A673 (cell line): ENCODE measurements around the gene ULK4.

ENCODE experiments used
- EZH2 ChIP-seq: fragments of 200-600 bp; sonication (generic); IDR thresholded peaks from 2 replicates; pipeline ENCODE4 v1.6.1; 2017; ENCODE audit warnings: borderline replicate concordance, low read depth, mild to moderate bottlenecking, mixed read lengths, antibody characterized with exemption, low read length; ENCODE audit not compliant: poor library complexity, severe bottlenecking
- TF ChIP-seq, protein P1 (sequence below): fragments of 300-800, 200-600 bp; sonication (generic); conservative IDR thresholded peaks from 2 replicates; pipeline ENCODE4 v1.5.1; 2017; ENCODE audit warnings: low read depth, mild to moderate bottlenecking, antibody characterized with exemption, low read length, moderate library complexity, mixed read lengths

DNA sequence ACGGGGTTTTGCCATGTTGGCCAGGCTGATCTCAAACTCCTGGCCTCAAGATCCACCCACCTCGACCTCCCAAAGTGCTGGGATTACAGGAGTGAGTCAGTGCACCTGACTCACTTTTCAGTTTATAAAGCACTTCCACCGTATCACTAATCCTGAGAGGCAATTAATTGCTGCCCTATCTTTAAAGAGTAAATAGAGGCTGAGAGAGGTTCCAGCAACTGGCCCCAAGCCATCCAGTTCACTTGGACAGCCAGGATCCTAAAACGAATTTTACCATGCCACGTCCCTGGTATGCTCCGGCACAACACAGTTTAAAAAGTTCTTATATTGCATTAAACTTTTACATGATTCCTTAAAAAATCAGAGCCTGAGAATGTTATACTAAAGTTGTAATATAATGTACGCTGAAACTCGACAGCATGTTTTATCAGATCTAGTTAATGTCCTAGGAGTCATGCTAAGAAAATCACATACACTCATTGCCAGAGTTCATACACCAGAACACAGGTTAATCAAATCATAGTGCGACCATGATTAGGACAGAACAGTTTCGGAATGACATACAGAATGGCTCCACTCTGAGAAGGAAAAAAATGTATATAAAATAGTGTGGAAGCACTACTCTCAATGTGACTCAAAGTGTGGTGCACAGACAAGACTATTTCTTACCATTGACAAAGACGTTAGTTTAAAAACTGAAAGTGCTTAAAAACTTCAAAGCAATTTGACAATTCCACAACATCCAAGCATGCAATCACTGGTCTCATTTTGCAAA is 125.4 kb downstream of the ULK4 start:
- TF ChIP-seq, protein P1, sequence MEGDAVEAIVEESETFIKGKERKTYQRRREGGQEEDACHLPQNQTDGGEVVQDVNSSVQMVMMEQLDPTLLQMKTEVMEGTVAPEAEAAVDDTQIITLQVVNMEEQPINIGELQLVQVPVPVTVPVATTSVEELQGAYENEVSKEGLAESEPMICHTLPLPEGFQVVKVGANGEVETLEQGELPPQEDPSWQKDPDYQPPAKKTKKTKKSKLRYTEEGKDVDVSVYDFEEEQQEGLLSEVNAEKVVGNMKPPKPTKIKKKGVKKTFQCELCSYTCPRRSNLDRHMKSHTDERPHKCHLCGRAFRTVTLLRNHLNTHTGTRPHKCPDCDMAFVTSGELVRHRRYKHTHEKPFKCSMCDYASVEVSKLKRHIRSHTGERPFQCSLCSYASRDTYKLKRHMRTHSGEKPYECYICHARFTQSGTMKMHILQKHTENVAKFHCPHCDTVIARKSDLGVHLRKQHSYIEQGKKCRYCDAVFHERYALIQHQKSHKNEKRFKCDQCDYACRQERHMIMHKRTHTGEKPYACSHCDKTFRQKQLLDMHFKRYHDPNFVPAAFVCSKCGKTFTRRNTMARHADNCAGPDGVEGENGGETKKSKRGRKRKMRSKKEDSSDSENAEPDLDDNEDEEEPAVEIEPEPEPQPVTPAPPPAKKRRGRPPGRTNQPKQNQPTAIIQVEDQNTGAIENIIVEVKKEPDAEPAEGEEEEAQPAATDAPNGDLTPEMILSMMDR = no peak
- no peak for TF ChIP-seq EZH2
